Trophoblast cell (in vitro differentiated cells and primary cell): ENCODE data around the gene TLR9.

Source experiments
- DNase-seq, 2 donors: peaks; one replicate each; pipeline ENCODE4 v3.0.0-alpha.2; 2016
- H2AFZ ChIP-seq: 2 replicates; pipeline ENCODE4 v1.6.1; 2013; ENCODE audit warnings: low read length, moderate library complexity, mild to moderate bottlenecking; ENCODE audit not compliant: insufficient read depth, poor library complexity
- H2AK5ac ChIP-seq: 2 replicates; pipeline ENCODE4 v1.6.1; 2013; ENCODE audit warnings: mild to moderate bottlenecking, low read length
- H2BK120ac ChIP-seq: 2 replicates; pipeline ENCODE4 v1.6.1; 2013; ENCODE audit warnings: low read length, mild to moderate bottlenecking, moderate library complexity; ENCODE audit not compliant: insufficient read depth, poor library complexity
- H2BK12ac ChIP-seq: 2 replicates; pipeline ENCODE4 v1.6.1; 2013; ENCODE audit warnings: mild to moderate bottlenecking, low read length, moderate library complexity
- H2BK5ac ChIP-seq: 2 replicates; pipeline ENCODE4 v1.6.1; 2013; ENCODE audit warnings: low read length, low read depth, moderate library complexity, mild to moderate bottlenecking; ENCODE audit not compliant: poor library complexity
- H3K14ac ChIP-seq: 2 replicates; pipeline ENCODE4 v1.6.1; 2013; ENCODE audit warnings: mild to moderate bottlenecking, low read length
- H3K18ac ChIP-seq: 2 replicates; pipeline ENCODE4 v1.6.1; 2013; ENCODE audit warnings: mild to moderate bottlenecking, low read length
- H3K23ac ChIP-seq: 2 replicates; pipeline ENCODE4 v1.6.1; 2013; ENCODE audit warnings: low read length
- H3K27ac ChIP-seq: 2 replicates; pipeline ENCODE4 v1.5.1; 2013; ENCODE audit warnings: low read depth, mild to moderate bottlenecking, inconsistent platforms, low read length, moderate library complexity
- H3K27me3 ChIP-seq: 2 replicates; pipeline ENCODE4 v1.6.1; 2013; ENCODE audit warnings: inconsistent platforms, mild to moderate bottlenecking, low read length, moderate library complexity; ENCODE audit not compliant: insufficient read depth
- H3K36me3 ChIP-seq, 2 experiments: 1 replicate in 1 of 2; 2 replicates in 1 of 2; pipeline ENCODE4 v1.6.1; 2013; ENCODE audit warnings: low read length in 2 of 2, mild to moderate bottlenecking in 2 of 2, moderate library complexity in 1 of 2; ENCODE audit not compliant: insufficient read depth in 2 of 2, control insufficient read depth in 1 of 2
- H3K4ac ChIP-seq: 2 replicates; pipeline ENCODE4 v1.6.1; 2013; ENCODE audit warnings: low read depth, mild to moderate bottlenecking, low read length, moderate library complexity
- H3K4me1 ChIP-seq, 2 experiments: 1 replicate in 1 of 2; 2 replicates in 1 of 2; pipeline ENCODE4 v1.6.1; 2013; ENCODE audit warnings: low read length in 2 of 2, mild to moderate bottlenecking in 2 of 2, moderate library complexity in 1 of 2; ENCODE audit not compliant: insufficient read depth in 2 of 2, control insufficient read depth in 1 of 2
- H3K4me2 ChIP-seq: 2 replicates; pipeline ENCODE4 v1.6.1; 2013; ENCODE audit warnings: inconsistent platforms, mild to moderate bottlenecking, low read length, moderate library complexity
- H3K4me3 ChIP-seq: 2 replicates; pipeline ENCODE4 v1.5.1; 2013; ENCODE audit warnings: mild to moderate bottlenecking, low read depth, low read length, inconsistent platforms
- H3K79me1 ChIP-seq: one replicate; pipeline ENCODE4 v1.6.1; 2013; ENCODE audit warnings: low read length
- H3K79me2 ChIP-seq: 2 replicates; pipeline ENCODE4 v1.6.1; 2013; ENCODE audit warnings: low read length, mild to moderate bottlenecking; ENCODE audit not compliant: control insufficient read depth, insufficient read depth, poor library complexity
- H3K9ac ChIP-seq: 2 replicates; pipeline ENCODE4 v1.6.1; 2013; ENCODE audit warnings: mild to moderate bottlenecking, low read length
- H3K9me3 ChIP-seq: 2 replicates; pipeline ENCODE4 v1.6.1; 2013; ENCODE audit warnings: low read depth, mild to moderate bottlenecking, control low read depth, inconsistent platforms, low read length; ENCODE audit not compliant: insufficient read depth
- H4K12ac ChIP-seq: 2 replicates; pipeline ENCODE4 v1.6.1; 2013; ENCODE audit warnings: low read depth, mild to moderate bottlenecking, low read length, moderate library complexity
- H4K8ac ChIP-seq: 2 replicates; pipeline ENCODE4 v1.6.1; 2013; ENCODE audit warnings: low read depth, mild to moderate bottlenecking, low read length, moderate library complexity
- H4K91ac ChIP-seq: one replicate; pipeline ENCODE4 v1.6.1; 2013; ENCODE audit warnings: low read depth, mild to moderate bottlenecking, low read length, moderate library complexity
- WGBS: extraction: QIAGEN DNeasy Blood & Tissue Kit; methylation state at CpG from one replicate; pipeline ENCODE4 v1.1.7; 2013; ENCODE audit warnings: missing lambda C conversion rate; ENCODE audit not compliant: insufficient read length, insufficient coverage; ENCODE audit errors: extremely low coverage; 5-methylcytosine and 5-hydroxymethylcytosine counted together

TLR9 gene

DNA sequence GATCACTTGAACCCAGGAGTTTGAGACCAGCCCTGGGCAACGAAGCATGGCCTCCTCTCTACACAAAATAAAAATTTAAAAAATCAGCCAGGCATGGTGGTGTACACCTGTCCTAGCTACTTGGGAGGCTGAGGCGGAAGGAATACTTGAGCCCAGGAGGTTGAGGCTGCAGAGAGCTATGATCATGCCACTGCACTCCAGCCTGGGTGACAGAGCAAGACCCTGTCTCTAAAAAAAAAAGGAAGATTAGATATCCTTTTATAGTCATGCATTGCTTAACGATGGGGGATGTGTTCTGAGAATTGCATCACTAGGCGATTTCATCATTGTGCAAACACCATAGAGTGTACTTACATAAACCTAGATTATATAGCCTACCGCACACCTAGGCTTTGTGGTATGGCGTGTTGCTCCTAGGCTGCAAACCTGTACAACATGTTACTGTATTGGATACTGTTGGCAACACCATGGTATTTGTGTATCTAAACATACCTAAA lies 14.8 kb downstream of the TLR9 start:
- Histone ChIP-seq H3K14ac (no peak overlapping the region), H3K27me3 (no peaks in the 10 kb centered on the region), H4K8ac (no peak overlapping the region), H3K4me3 (no peak overlapping the region), H3K4ac (no peak overlapping the region), H2BK5ac (no peak overlapping the region), H3K36me3 (peaks cover 60 to 83% of the 10 kb centered on the region in 2 experiments), H3K9me3 (peaks cover 5% of the 10 kb centered on the region), H3K79me2 (no peaks in the 10 kb centered on the region), H3K79me1 (no peaks in the 10 kb centered on the region), H2BK12ac (no peak overlapping the region), H2BK120ac (no peak overlapping the region), H2AFZ (no peak overlapping the region), H3K4me2 (no peak overlapping the region), H4K91ac (no peak overlapping the region), H3K4me1 (no peaks in the 10 kb centered on the region), H3K9ac (no peak overlapping the region), H3K27ac (no peak overlapping the region), H3K18ac (no peak overlapping the region), H3K23ac (no peak overlapping the region), H2AK5ac (no peak overlapping the region), H4K12ac (no peak overlapping the region)
- DNase-seq, result peak in 1 of 2 donors; percentile 64
- no CpG with 5 or more reads among the region's 6 CpGs for WGBS

DNA sequence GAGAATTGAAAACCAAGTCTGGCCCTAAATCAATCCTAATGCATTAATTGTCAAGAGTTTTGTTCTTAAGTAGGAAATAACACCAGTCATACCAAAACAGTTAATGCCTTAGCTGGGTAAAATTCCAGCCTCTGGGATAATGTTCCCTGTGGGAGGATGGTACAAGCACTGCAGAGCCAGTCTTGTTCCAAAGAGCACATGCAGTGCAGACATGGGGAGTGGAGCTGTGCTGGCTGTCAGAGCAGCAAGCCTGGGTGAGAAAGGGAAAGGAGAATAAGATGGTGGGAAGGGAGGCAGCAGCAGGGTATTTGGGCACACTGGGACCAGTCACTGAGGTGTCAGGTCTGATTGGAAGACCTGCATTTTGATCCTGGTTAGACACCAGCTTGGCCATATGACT lies 15.4 kb downstream of the TLR9 start:
- Histone ChIP-seq H3K4me3 (no peak overlapping the region), H3K79me2 (no peaks in the 10 kb centered on the region), H3K9ac (no peak overlapping the region), H2BK120ac (no peak overlapping the region), H4K91ac (no peak overlapping the region), H3K4ac (no peak overlapping the region), H2AK5ac (no peak overlapping the region), H3K4me1 (no peaks in the 10 kb centered on the region), H3K27me3 (no peaks in the 10 kb centered on the region), H2AFZ (no peak overlapping the region), H3K36me3 (peaks cover 57 to 81% of the 10 kb centered on the region in 2 experiments), H3K14ac (no peak overlapping the region), H3K79me1 (no peaks in the 10 kb centered on the region), H3K9me3 (peaks cover 2% of the 10 kb centered on the region), H3K23ac (no peak overlapping the region), H3K27ac (no peak overlapping the region), H4K8ac (no peak overlapping the region), H4K12ac (no peak overlapping the region), H3K18ac (no peak overlapping the region), H3K4me2 (no peak overlapping the region), H2BK5ac (no peak overlapping the region), H2BK12ac (no peak overlapping the region)
- no peak for DNase-seq

DNA sequence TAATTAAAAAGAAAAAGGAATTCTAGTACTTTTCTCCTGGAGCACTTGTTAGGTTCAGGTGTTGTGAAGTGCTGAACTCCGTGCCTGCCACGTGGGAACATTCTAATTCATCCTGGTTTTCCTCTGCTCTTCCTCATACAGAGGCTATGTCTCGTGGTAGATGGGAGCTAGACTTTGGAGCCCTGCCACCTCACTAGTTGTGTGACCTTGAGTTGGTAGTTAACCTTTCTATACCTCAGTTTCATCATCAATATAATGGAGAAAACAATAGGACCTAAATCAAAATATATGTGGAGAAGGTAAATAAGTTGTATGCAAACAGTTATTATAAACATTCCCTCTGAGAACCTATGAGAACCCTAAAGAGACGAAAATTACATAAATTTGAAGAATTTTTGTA lies 16.9 kb downstream of the TLR9 start:
- H3K4ac ChIP-seq, result no peak overlapping the region
- H3K23ac ChIP-seq, result no peak overlapping the region
- H4K8ac ChIP-seq, result no peak overlapping the region
- H3K4me1 ChIP-seq, result no peaks in the 10 kb centered on the region
- H2AFZ ChIP-seq, result no peak overlapping the region
- peaks cover 2% of the 10 kb centered on the region for H3K9me3 ChIP-seq
- peaks cover 57 to 82% of the 10 kb centered on the region in 2 experiments for H3K36me3 ChIP-seq
- no peak overlapping the region for H4K12ac ChIP-seq
- no peak overlapping the region for H3K4me2 ChIP-seq
- no peak overlapping the region for H3K9ac ChIP-seq
- H3K27me3 ChIP-seq, result no peaks in the 10 kb centered on the region
- no peak overlapping the region for H2BK12ac ChIP-seq
- no peaks in the 10 kb centered on the region for H3K79me2 ChIP-seq
- no peaks in the 10 kb centered on the region for H3K79me1 ChIP-seq
- no peak for DNase-seq
- H3K27ac ChIP-seq, result no peak overlapping the region
- H3K4me3 ChIP-seq, result no peak overlapping the region
- no peak overlapping the region for H3K14ac ChIP-seq
- H2BK120ac ChIP-seq, result no peak overlapping the region
- H2AK5ac ChIP-seq, result no peak overlapping the region
- WGBS, result no CpG with 5 or more reads among the region's 4 CpGs
- H4K91ac ChIP-seq, result no peak overlapping the region
- no peak overlapping the region for H2BK5ac ChIP-seq
- no peak overlapping the region for H3K18ac ChIP-seq

DNA sequence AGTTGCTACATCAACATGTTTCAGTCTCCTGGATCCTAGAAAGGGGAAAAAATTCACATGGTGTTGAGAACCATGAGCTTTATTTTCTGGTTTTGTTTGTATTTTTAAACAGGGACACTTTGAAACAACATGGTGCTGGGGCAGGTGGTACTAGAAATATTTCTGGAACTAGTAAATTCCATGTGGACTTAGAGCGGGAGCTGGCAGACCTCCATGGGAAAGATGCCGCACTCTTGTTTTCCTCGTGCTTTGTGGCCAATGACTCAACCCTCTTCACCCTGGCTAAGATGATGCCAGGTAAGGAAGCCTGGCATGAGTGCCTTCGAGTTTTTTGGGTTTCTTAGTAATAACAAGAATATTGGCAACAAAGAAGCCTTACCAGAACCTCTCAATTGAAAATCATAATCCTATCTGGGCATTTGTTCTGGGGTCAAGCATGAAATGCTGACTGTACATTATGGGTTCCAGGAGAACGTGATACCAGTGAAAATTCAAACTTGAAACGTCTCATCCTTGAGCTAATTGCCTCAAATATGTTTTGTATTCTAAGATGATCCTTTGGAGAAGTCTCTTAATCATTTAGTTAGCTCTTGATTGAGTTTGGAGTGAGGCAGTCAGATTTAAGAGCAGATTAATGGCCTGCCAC lies 19.6 kb downstream of the TLR9 start:
- Histone ChIP-seq H3K36me3 (peaks cover 46 to 74% of the 10 kb centered on the region in 2 experiments), H2BK120ac (no peak overlapping the region), H3K27ac (no peak overlapping the region), H4K8ac (no peak overlapping the region), H3K4me1 (no peaks in the 10 kb centered on the region), H4K91ac (no peak overlapping the region), H3K79me2 (no peaks in the 10 kb centered on the region), H3K79me1 (no peaks in the 10 kb centered on the region), H2AK5ac (no peak overlapping the region), H2BK12ac (no peak overlapping the region), H3K14ac (no peak overlapping the region), H3K4ac (no peak overlapping the region), H3K9ac (no peak overlapping the region), H3K9me3 (peaks cover 2% of the 10 kb centered on the region), H3K27me3 (no peaks in the 10 kb centered on the region), H3K18ac (no peak overlapping the region), H2AFZ (no peak overlapping the region), H2BK5ac (no peak overlapping the region), H3K4me3 (no peak overlapping the region), H3K4me2 (no peak overlapping the region), H4K12ac (no peak overlapping the region), H3K23ac (no peak overlapping the region)
- WGBS, result no CpG with 5 or more reads among the region's 6 CpGs
- DNase-seq, result no peak
